ENCODE data around the gene RELB.
"Not testable (repeated sequence)": the region's sequence is repeated elsewhere in the genome, so short reads cannot be mapped to it uniquely, and the experiment has no call there.

Gene RELB

DNA sequence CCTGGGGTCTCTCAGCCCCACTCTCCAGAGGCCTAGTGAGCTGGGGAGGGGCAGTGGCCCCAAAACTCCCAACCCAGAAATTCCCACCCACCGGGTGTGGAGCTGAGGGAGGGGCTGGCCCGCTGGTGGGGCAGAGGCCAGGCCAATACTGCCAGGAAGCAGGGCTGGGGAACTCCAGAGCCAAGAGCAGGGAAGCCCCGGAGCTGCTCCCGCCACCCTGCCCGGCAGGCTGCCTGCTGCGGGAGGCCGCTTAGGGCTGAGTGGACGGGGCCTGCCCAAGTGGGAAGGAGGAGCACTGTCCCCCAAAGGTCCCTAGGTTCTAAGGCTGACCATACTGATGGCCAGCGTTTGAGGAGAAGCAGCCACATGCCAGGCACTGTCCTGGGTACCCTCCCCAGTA, 13.0 kb upstream of the RELB start:
- DNase-seq: no peak

DNA sequence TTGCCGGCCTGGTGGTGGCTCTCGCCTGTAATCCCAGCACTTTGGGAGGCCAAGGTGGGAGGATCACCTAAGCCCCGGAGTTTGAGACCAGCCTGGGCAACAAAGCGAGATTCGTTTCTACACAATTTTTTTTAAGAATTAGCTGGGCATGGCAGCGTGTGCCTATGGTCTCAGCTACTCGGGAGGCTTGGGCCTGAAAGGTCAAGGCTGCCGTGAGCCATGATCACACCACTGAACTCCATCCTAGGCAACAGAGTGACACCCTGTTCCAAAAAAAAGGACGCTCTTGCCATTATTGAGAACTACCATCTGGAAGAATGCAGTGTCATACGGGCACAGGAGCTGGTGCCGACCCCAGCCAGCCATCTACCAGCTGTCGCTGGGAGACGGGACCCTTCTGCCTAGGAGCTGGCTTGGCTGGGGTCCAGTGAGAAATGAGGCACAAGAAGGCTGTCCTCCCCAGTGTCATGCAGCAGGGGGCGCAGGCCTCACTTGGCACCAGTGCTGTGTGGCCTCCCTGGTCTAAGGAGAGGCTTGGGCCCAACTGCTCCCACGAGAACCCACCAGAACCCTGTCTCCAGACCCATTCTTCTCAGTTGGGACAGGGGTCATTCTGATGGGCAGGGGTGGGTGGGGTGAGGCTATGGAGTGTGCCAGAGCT, 12.2 kb upstream of the RELB start:
- DNase-seq: peak; percentile 49

DNA sequence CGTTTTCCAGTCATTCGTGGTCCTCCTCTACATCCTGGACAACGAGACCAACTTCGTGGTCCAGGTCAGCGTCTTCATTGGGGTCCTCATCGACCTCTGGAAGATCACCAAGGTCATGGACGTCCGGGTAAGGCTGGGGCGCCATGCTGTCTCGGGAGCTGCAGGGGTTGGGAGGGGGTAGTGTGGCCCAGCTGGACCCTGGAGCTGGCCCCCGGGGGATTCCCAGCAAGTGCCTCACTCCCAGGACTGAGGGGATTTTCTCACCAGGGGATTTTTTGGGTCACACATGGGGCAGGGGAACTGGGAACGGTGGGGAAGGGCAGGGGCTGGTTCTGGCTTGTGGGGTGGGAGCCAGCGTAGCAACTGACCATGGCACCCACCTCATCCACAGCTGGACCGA, 10.8 kb upstream of the RELB start:
- DNase-seq: no peak

DNA sequence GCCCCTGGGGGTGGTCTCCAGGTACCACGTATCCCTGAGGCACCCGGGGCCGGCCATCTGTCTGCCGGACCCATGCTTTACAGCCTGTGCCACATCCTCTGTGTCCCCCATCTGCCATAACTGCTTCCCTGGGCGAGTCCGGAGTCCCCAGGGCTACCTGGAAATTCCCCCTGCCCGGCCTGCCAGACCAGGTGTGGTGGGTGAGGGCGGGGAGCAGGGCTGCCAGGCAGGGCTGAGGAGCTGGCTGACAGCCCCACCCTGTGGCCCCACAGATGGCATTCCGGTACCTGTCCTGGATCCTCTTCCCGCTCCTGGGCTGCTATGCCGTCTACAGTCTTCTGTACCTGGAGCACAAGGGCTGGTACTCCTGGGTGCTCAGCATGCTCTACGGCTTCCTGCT, 10.3 kb upstream of the RELB start:
- no peak for DNase-seq

DNA sequence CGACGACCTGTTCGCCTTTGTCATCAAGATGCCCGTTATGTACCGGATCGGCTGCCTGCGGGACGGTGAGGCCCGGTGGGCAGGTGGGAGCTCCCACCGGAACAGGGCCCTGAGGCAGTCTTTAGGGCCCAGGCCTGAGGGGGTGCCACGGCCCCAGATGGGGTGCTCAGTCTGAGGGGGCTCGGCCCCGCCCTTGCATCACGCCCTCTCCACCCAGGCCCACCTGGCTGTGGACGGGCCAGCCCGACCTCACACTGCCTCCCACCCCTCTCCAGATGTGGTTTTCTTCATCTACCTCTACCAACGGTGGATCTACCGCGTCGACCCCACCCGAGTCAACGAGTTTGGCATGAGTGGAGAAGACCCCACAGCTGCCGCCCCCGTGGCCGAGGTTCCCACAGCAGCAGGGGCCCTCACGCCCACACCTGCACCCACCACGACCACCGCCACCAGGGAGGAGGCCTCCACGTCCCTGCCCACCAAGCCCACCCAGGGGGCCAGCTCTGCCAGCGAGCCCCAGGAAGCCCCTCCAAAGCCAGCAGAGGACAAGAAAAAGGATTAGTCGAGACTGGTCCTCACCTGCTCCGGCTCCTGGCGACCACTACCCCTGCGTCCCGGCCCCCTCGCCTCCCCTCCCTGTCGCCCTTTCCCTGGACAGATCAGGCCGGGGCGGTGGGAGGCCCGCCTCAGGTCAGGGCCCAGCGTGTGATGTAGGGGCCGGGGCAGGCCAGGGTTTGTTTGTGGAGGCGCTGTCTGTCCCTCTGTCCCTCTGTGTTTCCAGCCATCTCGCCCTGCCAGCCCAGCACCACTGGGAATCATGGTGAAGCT, 8.7 kb upstream of the RELB start:
- DNase-seq: no peak

DNA sequence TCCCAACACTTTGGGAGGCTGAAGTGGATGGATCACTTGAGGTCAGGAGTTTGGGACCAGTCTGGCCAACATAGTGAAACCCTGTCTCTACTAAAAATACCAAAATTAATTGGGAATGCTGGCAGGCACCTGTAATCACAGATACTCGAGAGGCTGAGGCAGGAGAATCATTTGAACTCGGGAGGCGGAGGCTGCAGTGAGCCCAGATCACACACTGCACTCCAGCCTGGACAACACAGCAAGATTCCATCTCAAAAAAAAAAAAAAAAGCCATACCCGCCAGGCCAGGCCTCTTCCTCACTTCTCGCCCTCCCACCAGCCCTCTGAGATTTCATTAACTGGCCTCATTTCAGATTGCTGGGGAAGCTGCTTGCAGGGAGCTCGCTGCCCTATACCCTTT, 7.7 kb upstream of the RELB start:
- DNase-seq: no peak

DNA sequence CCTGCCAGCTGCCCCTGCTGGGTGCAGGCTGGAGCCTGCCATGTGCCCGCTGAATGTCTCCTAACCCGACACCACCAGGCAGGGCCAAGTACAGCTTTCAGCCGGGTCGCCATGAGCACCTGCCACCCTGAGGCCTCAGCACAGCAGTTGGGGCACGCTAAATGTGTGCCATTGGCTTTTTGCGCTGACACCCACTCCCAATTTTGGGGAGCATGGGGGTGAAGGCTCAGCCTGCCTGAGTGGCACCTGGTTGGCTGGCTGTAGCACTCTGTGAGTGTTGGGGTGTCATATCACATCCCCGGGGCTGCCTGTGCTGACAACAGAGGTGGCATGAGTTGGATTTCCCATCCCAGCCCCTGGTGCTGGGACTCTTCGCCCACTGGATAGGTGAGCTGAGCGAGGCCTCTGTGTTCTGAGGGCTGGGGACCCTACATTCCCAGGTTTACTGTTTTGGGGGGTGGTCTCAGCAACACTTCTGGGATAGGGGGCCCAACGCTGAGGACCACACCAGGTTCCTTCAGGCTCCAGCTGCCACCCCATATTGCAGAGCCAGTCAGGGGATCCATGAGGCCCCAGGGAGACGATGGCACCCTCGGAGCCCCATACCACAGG, 7.2 kb upstream of the RELB start:
- DNase-seq: no peak

DNA sequence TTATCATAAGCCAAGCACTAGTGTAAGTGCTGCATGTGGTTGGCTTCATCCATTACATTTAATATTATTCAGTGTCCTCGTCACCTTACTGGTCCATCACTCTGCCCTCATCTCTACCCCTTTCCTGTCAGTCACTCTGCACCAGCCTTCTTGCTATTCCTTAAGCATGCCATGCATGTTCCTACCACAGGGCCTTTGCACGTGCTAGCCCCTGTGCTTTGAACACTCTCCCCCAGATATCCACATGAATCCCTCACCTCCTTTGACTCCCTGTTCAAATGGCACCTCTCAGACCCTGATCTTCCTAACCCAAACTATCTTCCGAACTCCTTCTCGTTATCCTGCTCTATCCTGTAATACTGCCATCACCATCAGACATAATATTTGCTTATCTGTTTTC, 3.2 kb upstream of the RELB start:
- no peak for DNase-seq

DNA sequence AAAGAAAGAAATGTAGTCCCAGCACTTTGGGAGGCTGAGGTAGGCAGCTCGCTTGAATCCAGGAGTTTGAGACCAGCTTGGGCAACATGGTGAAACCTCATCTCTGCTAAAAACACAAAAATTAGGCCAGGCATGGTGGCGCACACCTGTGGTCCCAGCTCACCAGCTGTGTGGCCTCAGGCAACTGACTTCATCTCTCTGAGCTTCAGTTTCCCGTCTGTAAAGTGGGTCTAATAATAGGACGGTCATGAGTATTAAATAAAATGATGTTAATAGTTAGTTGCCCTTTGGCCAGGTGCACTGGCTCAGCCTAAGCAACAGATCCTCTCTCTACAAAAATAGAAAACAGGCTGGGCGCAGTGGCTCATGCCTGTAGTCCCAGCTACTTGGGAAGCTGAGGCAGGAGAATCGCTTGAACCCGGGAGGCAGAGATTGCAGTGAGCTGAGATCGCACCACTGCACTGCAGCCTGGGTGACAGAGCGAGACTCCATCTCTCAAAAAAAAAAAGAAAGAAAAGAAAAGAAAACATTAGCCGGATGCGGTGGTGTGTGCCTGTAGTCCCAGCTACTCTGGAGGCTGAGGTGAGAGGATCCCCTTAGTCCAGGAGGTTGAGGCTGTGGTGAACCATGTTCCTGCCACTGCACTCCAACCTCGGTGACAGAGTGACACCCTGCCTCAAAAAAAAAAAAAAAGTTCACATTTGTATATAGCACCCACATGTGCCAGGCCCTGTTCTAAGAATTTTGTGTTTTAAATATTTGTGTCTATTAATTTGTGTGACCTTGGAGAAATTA, 1.9 kb upstream of the RELB start:
- not testable (repeated sequence) for DNase-seq

DNA sequence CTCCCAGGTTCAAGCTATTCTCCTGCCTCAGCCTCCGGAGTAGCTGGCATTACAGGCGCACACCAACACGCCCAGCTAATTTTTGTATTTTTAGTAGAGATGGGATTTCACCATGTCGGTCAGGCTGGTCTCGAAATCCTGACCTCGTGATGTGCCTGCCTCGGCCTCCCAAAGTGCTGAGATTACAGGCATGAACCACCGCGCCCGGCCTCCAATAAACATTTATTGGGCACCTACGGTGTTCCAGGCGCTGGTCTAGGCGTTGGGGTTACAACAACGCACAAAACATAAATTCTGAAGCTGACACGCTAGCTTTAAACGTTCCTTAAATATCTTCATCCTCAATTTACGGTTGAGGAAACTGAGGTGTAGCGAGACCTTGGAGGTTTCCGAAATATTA, 599 bp upstream of the RELB start:
- not testable (repeated sequence) for DNase-seq

DNA sequence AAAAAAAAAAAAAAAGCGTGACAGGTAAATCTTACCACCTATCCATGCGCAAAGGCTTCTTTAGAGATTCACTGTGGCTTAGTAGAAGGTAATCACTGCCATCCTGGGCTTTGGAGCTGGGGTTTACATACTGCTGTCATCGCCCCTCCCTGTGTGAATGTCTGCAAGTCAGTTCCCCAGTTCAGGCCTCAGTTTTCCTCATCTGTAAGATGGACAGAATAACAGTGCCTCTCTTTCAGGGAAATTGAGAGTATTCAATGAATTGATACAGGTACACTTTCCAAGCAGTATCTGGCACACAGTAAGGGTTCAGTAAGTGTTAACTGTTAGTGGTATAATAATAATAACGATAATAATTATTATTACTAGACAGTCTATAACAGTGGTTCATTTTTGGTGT, 2.2 kb downstream of the RELB start:
- DNase-seq: no peak

DNA sequence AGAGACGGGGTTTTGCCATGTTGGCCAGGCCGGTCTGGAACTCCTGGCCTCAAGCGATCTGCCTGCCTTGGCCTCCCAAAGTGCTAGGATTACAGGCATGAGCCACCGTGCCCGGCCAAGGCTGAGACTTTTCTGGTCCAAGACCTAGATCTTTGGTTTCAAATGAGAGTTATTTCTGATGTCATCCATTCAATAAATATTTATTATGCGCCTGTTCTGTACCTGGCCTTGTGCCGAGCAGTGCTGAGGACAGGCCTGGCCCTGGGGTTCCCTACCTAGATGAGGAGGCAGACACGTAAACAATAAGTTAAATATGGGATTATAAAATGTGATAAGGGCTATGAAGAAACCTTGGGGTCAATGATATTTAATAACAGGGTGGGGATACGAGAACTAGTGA, 4.5 kb downstream of the RELB start:
- no peak for DNase-seq

DNA sequence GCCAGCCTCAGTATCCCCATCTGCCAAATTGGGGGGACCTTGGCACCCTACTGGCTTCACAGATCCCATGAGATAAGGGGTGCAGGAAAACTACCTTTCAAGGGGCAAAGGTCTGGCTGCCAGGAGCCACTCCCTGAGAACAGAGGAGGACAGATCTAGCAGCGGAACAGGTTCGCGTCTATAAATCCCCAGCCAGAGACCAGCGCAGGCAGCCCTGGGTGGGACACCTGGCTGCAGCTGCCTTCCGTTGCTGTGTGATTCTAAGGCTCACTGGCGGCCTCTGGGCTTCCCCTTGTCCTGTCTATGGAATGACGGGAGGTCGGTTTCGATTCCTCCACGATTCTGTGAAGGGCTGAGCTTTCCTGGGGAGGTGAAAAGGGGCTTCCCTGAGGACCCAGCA, 7.3 kb downstream of the RELB start:
- DNase-seq: no peak

DNA sequence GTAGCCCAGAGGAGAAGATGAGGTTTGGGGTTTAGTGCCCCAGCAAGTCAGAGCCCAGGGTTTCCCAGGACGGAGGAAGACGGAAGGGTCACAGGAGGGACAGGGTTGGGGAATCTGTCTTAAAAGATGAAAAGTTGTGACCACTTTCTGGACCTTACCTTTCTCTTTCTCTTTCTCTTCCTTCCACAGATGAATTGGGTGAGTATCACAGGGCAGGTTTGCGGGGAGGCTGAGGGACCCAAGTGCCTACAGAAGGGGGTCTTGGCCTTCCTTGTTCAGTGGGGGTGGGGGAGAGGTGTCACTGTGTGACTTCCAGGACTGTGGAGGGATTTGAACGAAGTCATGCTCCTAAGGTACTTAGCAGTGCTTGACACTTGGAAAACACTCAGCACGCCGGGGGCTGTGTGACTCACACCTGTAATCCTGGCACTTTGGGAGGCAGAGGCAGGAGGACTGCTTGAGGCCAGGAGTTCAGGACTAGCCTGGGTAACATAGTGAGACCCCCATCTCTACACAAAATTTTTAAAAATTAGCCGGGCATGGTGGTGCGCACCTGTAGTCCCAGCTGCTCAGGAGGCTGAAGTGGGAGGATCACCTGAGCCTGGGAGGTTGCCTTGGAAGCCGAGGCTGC, 8.5 kb downstream of the RELB start:
- DNase-seq: no peak

DNA sequence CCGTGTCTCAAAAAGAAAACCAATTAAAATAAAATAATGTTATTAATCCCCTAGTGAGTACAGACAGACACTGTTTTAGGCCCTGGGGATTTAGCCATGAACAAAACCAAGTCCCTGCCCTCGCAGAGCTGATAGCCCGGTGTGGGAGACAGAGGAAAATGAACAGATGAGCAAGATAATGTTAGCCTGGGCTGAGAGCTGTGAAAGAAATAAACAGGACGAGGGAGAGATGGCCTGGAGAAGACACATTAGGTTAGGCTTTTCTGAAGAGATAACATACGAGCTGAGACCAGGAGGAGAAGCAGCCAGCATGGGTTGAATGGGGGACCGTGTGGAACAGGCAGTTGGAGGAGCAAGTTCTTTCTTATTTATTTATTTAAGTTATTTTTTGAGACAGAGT, 9.0 kb downstream of the RELB start:
- no peak for DNase-seq

DNA sequence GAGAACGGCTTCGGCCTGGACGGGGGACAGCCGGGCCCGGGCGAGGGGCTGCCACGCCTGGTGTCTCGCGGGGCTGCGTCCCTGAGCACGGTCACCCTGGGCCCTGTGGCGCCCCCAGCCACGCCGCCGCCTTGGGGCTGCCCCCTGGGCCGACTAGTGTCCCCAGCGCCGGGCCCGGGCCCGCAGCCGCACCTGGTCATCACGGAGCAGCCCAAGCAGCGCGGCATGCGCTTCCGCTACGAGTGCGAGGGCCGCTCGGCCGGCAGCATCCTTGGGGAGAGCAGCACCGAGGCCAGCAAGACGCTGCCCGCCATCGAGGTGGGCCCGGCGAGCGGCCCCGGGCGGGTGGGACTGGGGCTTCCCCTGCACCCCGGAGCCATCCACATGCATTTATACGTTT, 10.7 kb downstream of the RELB start:
- DNase-seq: no peak

DNA sequence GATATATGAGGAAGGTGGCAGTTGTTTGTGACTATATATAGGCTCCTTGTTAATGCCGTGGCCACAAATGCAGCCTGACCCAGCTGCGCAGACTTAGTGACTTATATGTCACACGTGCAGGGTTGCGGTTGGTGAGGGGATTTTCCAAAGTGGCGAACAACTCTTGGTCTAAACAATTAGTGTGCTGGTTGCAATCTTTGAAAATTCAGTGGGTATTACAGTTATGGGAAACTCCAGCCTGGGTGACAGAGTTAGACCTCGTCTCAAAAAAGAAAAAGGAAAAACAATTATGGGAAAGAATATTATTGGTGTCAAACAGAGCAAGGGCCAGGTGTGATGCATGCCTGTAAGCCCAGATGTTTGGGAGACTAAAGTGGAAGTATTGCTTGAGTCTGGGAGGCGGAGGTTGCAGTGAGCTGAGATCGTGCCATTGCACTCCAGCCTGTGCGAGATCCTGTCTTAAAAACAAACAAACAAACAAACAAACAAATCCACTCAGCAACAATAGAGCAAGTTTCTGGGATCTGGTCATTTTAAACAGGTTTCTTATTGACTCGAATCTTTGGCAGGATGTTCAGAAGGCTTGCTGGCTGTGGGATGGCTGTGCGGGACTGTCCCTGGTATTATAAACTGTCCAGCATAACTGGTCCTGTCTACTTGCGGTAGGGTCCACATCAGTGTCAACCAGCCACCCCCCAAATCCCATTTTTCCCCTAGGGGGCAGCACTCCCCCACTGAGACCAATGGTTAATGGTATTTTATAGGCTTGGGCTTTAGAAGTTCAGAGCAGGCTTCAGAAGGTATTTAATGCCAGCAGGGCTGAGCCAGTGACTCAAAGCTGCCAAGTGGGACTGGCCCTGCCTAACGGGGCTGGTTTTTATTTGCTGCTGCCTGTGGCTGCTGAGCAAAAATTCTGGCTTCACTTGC, 15.4 kb downstream of the RELB start:
- DNase-seq: peak; percentile 38

DNA sequence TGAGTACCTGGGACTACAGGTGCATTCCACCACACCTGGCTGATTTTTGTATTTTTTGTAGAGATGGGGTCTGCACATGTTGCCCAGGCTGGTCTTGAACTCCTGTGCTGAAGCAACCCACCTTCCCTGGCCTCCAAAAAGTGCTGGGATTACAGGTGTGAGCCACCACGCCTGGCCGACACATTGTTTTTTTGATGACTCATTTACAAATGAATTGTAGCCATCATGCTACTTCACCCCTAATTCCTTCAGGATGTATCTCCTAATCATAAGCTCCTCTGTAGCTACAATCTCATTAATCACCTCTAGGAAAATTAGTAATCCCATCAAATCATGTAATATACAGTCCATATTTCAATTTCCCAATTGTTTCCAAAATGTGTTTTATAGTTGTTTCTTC, 17.9 kb downstream of the RELB start:
- DNase-seq: no peak

DNA sequence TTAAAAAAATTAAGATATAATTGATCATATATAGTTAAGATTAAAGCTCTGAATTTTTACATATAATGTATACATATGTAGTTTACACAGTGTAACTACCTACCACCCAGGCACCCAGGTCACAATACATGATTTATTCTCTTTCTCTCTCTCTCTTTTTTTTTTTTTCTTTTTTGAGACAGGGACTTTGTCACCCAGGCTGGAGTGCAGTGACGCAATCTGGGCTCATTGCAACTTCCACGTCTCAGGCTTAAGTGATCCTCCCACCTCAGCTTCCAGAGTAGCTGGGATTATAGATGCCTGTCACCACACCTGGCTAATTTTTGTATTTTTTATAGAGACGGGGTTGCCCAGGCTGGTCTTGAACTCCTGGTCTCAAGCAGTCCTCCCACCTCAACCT, 18.8 kb downstream of the RELB start:
- DNase-seq: no peak

DNA sequence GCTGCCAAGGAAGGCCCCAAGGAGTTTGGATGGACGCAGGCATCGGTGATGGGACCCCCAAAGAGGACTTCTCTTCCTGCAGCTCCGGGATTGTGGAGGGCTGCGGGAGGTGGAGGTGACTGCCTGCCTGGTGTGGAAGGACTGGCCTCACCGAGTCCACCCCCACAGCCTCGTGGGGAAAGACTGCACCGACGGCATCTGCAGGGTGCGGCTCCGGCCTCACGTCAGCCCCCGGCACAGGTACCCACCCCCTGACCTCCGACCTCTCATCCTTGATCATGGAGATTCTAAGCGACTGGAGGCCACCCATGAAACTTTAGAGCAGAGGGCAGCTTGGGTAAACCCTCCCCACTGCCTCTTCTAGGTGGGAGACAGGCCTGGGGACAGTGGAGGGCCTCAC, 20.7 kb downstream of the RELB start:
- no peak for DNase-seq

DNA sequence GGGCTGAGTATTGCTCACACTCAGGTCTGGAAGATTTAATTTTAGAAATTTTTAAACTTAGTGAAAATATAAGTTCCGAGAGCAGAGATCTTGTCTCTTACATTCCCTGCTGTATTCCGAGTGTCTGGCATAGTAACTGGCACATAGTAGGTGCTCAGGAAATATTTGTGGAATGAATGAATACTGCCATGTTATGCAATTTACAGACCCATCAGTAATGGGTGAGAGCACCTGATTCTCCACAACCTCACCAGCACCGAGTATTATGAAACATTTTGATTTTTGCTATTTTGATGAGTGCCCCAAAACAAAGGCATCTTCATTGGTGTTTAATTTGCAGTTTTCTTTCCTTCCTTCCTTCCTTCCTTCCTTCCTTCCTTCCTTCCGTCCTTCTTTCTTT, 21.8 kb downstream of the RELB start:
- no peak for DNase-seq

DNA sequence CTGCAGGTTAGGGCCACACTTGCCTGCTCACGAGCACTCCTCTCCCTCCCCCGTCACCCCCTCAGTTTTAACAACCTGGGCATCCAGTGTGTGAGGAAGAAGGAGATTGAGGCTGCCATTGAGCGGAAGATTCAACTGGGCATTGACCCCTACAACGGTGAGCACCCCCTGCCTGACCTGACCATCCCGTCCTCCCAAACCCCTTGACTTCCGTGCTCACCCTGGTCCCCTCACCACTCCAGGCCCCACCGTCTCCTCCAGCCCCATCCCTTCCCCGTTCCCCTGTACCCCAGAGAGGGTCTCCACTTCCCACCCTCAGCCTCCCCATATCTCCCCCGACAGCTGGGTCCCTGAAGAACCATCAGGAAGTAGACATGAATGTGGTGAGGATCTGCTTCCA, 24.0 kb downstream of the RELB start:
- DNase-seq: no peak
